ENCODE results near the gene PREPL.

Gene PREPL

DNA sequence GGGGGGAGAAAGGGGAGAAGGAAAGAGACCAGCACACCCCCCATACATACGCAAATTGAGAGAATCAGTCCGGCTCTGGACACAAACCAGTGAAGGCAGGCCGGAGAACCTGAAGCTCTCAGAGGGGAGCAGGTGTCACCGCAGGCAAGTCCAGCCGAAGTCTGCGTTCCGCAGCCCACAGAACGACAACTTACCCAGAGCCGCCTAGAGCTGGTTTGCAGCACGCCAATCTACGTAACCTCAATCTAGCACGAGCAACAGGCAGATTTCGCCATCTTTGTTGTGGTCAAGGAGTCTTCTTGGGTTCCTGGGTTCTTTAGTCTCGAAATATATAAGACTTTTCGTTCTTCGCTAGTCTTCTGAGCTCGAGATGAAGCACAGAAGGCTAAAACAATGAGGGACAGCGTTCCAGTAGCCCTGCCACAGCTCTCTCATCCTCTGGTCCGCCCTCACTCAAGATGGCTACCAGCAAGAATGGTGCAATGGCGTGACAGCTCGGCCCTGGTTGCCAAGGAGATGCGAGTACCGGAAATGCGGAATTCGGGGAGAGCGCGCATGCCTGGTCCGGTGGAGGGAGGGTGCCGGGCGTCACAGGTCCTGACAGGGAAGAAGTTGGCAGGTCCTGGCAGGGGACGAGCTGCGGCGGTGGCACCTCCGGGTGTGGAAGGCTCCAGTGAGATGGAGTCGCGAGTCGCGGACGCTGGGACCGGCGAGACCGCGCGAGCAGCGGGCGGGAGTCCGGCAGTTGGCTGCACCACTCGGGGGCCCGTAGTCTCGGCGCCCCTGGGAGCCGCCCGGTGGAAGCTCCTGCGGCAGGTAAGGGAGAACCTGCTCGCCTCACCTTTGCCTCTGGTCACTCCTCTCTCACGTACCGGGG, at the start of gene PREPL, which contains the start of gene CAMKMT:
Gene PREPL, minus strand, starts transcription at position 165 of the 877 bp plus-strand sequence. CDS start 15,152 bp downstream, outside the sequence.
Gene CAMKMT, plus strand, starts transcription at position 618 of the 877 bp plus-strand sequence.
- H3K27ac ChIP-seq (ENCODE audit: low read depth, low read length), result peak within 1 kb of the TSS; percentile 89
- H3K4me3 ChIP-seq (ENCODE audit: insufficient read depth, low read length, poor library complexity, severe bottlenecking), result peak within 1 kb of the TSS; percentile 88
- no peaks in the 10 kb centered on the region for H4K20me1 ChIP-seq (ENCODE audit: low read depth, low read length)
- peak within 1 kb of the TSS; percentile 94 for H2AFZ ChIP-seq (ENCODE audit: low read depth, low read length, severe bottlenecking)
- peak within 1 kb of the TSS; percentile 97 for H3K4me2 ChIP-seq (ENCODE audit: low read depth, low read length, poor library complexity, severe bottlenecking)
- no peaks in the 10 kb centered on the region for H3K27me3 ChIP-seq (ENCODE audit: low read length)
- peaks cover 8% of the 10 kb centered on the region; the same call in 1 of the 2 replicates for H3F3A ChIP-seq (ENCODE audit: insufficient read depth)
- H3K36me3 ChIP-seq (ENCODE audit: low read length), result no peaks in the 10 kb centered on the region
- peak within 1 kb of the TSS; percentile 86 for H3K9ac ChIP-seq (ENCODE audit: low read length)
- peaks cover 70% of the 10 kb centered on the region for H3K79me2 ChIP-seq (ENCODE audit: insufficient read depth, low read length)
- no peaks in the 10 kb centered on the region for H3K9me2 ChIP-seq (replicated peaks; ENCODE audit: insufficient read depth, low read length)
- TF ChIP-seq, protein P1, sequence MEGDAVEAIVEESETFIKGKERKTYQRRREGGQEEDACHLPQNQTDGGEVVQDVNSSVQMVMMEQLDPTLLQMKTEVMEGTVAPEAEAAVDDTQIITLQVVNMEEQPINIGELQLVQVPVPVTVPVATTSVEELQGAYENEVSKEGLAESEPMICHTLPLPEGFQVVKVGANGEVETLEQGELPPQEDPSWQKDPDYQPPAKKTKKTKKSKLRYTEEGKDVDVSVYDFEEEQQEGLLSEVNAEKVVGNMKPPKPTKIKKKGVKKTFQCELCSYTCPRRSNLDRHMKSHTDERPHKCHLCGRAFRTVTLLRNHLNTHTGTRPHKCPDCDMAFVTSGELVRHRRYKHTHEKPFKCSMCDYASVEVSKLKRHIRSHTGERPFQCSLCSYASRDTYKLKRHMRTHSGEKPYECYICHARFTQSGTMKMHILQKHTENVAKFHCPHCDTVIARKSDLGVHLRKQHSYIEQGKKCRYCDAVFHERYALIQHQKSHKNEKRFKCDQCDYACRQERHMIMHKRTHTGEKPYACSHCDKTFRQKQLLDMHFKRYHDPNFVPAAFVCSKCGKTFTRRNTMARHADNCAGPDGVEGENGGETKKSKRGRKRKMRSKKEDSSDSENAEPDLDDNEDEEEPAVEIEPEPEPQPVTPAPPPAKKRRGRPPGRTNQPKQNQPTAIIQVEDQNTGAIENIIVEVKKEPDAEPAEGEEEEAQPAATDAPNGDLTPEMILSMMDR (IDR thresholded peaks at IDR 0.05; ENCODE audit: insufficient read depth, low read length, poor library complexity, severe bottlenecking), result no peak
- no peak for TF ChIP-seq EZH2phosphoT487 (conservative IDR thresholded peaks at IDR 0.05; ENCODE audit: low read length)
- no peaks in the 10 kb centered on the region for H3K9me3 ChIP-seq (ENCODE audit: insufficient read depth, low read length)

GRCh38 chr2:44398243-44398897, 37.1 kb upstream of the PREPL start:
- Histone ChIP-seq H3K9ac (ENCODE audit: low read length) (no peak overlapping the region), H3K4me2 (ENCODE audit: low read depth, low read length, poor library complexity, severe bottlenecking) (no peak overlapping the region), H3K9me3 (ENCODE audit: insufficient read depth, low read length) (no peaks in the 10 kb centered on the region), H3K79me2 (ENCODE audit: insufficient read depth, low read length) (no peaks in the 10 kb centered on the region), H4K20me1 (ENCODE audit: low read depth, low read length) (no peaks in the 10 kb centered on the region; the same call in 1 of the 2 replicates), H3F3A (ENCODE audit: insufficient read depth) (no peaks in the 10 kb centered on the region), H3K27me3 (ENCODE audit: low read length) (no peaks in the 10 kb centered on the region), H3K4me3 (ENCODE audit: insufficient read depth, low read length, poor library complexity, severe bottlenecking) (no peak overlapping the region), H3K36me3 (ENCODE audit: low read length) (peaks cover 6% of the 10 kb centered on the region; the same call in 1 of the 2 replicates), H3K27ac (ENCODE audit: low read depth, low read length) (no peak overlapping the region), H3K9me2 (replicated peaks; ENCODE audit: insufficient read depth, low read length) (no peaks in the 10 kb centered on the region), H2AFZ (ENCODE audit: low read depth, low read length, severe bottlenecking) (no peak overlapping the region)
- TF ChIP-seq, protein P1 (IDR thresholded peaks at IDR 0.05; ENCODE audit: insufficient read depth, low read length, poor library complexity, severe bottlenecking), result no peak
- TF ChIP-seq EZH2phosphoT487 (conservative IDR thresholded peaks at IDR 0.05; ENCODE audit: low read length), result no peak

- Histone ChIP-seq H3K4me2 (ENCODE audit: low read depth, low read length, poor library complexity, severe bottlenecking) (no peak overlapping the region), H2AFZ (ENCODE audit: low read depth, low read length, severe bottlenecking) (no peak overlapping the region), H3K9me2 (replicated peaks; ENCODE audit: insufficient read depth, low read length) (no peaks in the 10 kb centered on the region), H3K9me3 (ENCODE audit: insufficient read depth, low read length) (no peaks in the 10 kb centered on the region), H3F3A (ENCODE audit: insufficient read depth) (peaks cover 3% of the 10 kb centered on the region; the same call in 1 of the 2 replicates), H4K20me1 (ENCODE audit: low read depth, low read length) (no peaks in the 10 kb centered on the region; the same call in 1 of the 2 replicates), H3K27ac (ENCODE audit: low read depth, low read length) (no peak overlapping the region), H3K4me3 (ENCODE audit: insufficient read depth, low read length, poor library complexity, severe bottlenecking) (no peak overlapping the region), H3K27me3 (ENCODE audit: low read length) (no peaks in the 10 kb centered on the region), H3K79me2 (ENCODE audit: insufficient read depth, low read length) (no peaks in the 10 kb centered on the region), H3K36me3 (ENCODE audit: low read length) (peaks cover 9% of the 10 kb centered on the region; the same call in 1 of the 2 replicates), H3K9ac (ENCODE audit: low read length) (no peak overlapping the region)
- no peak for TF ChIP-seq EZH2phosphoT487 (conservative IDR thresholded peaks at IDR 0.05; ENCODE audit: low read length)
- TF ChIP-seq, protein P1 (IDR thresholded peaks at IDR 0.05; ENCODE audit: insufficient read depth, low read length, poor library complexity, severe bottlenecking), result no peak
Measured at GRCh38 chr2:44397447-44398175, 36.3 kb upstream of the PREPL start.

All from SU-DHL-6 (cell line).